H9 (cell line): ENCODE measurements around the gene MAPK8IP3. TPM values are rescaled to one million over a fixed set of nuclear protein-coding genes. Genes with fewer than 3 reads are reported as not detected.
A peak's percentile ranks its signal among the peaks of the same experiment; 100 is the strongest.

Experiments
- DNase-seq: peaks from one replicate; pipeline ENCODE4 v3.0.0-alpha.2; 2017
- H2AFZ ChIP-seq: one replicate; pipeline ENCODE4 v1.6.1; 2013; ENCODE audit warnings: mild to moderate bottlenecking, low read length, control low read depth, moderate library complexity
- H2AK5ac ChIP-seq: 2 replicates; pipeline ENCODE4 v1.6.1; 2013; ENCODE audit warnings: low read length, control low read depth, mixed read lengths; ENCODE audit not compliant: insufficient read length
- H2BK120ac ChIP-seq: one replicate; pipeline ENCODE4 v1.6.1; 2013; ENCODE audit warnings: low read depth, mild to moderate bottlenecking, low read length, control low read depth, inconsistent platforms; ENCODE audit not compliant: poor library complexity, severe bottlenecking
- H2BK12ac ChIP-seq: 2 replicates; pipeline ENCODE4 v1.6.1; 2013; ENCODE audit warnings: low read length, control low read depth, mixed read lengths, low read depth; ENCODE audit not compliant: insufficient read length
- H2BK15ac ChIP-seq: 2 replicates; pipeline ENCODE4 v1.6.1; 2013; ENCODE audit warnings: low read depth, low read length, control low read depth
- H2BK20ac ChIP-seq: one replicate; pipeline ENCODE4 v1.6.1; 2013; ENCODE audit warnings: low read depth, mild to moderate bottlenecking, low read length, control low read depth, inconsistent platforms; ENCODE audit not compliant: poor library complexity, severe bottlenecking
- H2BK5ac ChIP-seq: 2 replicates; pipeline ENCODE4 v1.6.1; 2013; ENCODE audit warnings: low read length, control low read depth, mixed read lengths; ENCODE audit not compliant: insufficient read length
- H3K14ac ChIP-seq: 2 replicates; pipeline ENCODE4 v1.6.1; 2013; ENCODE audit warnings: low read length, control low read depth; ENCODE audit not compliant: insufficient read depth
- H3K18ac ChIP-seq: 2 replicates; pipeline ENCODE4 v1.6.1; 2013; ENCODE audit warnings: low read depth, mild to moderate bottlenecking, mixed read lengths, low read length, control low read depth; ENCODE audit not compliant: insufficient read length
- H3K23ac ChIP-seq: 2 replicates; pipeline ENCODE4 v1.6.1; 2013; ENCODE audit warnings: low read length, control low read depth, mixed read lengths, low read depth; ENCODE audit not compliant: insufficient read length
- H3K23me2 ChIP-seq: 2 replicates; pipeline ENCODE4 v1.6.1; 2013; ENCODE audit warnings: low read depth, mild to moderate bottlenecking, mixed read lengths, low read length, control low read depth; ENCODE audit not compliant: insufficient read length, poor library complexity, severe bottlenecking
- H3K27ac ChIP-seq: 2 replicates; pipeline ENCODE4 v1.5.1; 2013; ENCODE audit warnings: low read length, control low read depth, mixed read lengths, low read depth; ENCODE audit not compliant: insufficient read length
- H3K27me3 ChIP-seq: 2 replicates; pipeline ENCODE4 v1.6.1; 2013; ENCODE audit warnings: low read length, control low read depth, inconsistent platforms; ENCODE audit not compliant: insufficient read depth
- H3K4ac ChIP-seq: 2 replicates; pipeline ENCODE4 v1.6.1; 2013; ENCODE audit warnings: low read depth, mild to moderate bottlenecking, control low read depth, inconsistent platforms, low read length, moderate library complexity
- H3K4me1 ChIP-seq: 2 replicates; pipeline ENCODE4 v1.6.1; 2013; ENCODE audit warnings: low read length, control low read depth, inconsistent platforms; ENCODE audit not compliant: insufficient read depth
- H3K4me2 ChIP-seq: 2 replicates; pipeline ENCODE4 v1.6.1; 2013; ENCODE audit warnings: low read length, control low read depth, mixed read lengths; ENCODE audit not compliant: insufficient read length, insufficient read depth
- H3K56ac ChIP-seq: 2 replicates; pipeline ENCODE4 v1.6.1; 2013; ENCODE audit warnings: low read depth, mild to moderate bottlenecking, mixed read lengths, low read length, control low read depth; ENCODE audit not compliant: insufficient read length
- H3K79me1 ChIP-seq: 2 replicates; pipeline ENCODE4 v1.6.1; 2013; ENCODE audit warnings: low read depth, mild to moderate bottlenecking, moderate library complexity, low read length, control low read depth, inconsistent platforms; ENCODE audit not compliant: insufficient read depth, poor library complexity, severe bottlenecking
- H3K79me2 ChIP-seq: 2 replicates; pipeline ENCODE4 v1.6.1; 2013; ENCODE audit warnings: low read length, control low read depth, inconsistent platforms; ENCODE audit not compliant: insufficient read depth
- H3K9ac ChIP-seq: 2 replicates; pipeline ENCODE4 v1.6.1; 2013; ENCODE audit warnings: low read length, control low read depth, mixed read lengths; ENCODE audit not compliant: insufficient read length; ENCODE audit errors: extremely low read depth
- H3K9me3 ChIP-seq: one replicate; pipeline ENCODE4 v1.6.1; 2013; ENCODE audit warnings: low read depth, low read length, inconsistent platforms; ENCODE audit not compliant: control insufficient read depth
- H3T11ph ChIP-seq: one replicate; pipeline ENCODE4 v1.6.1; 2013; ENCODE audit warnings: mild to moderate bottlenecking, low read length, control low read depth, inconsistent platforms
- H4K20me1 ChIP-seq: one replicate; pipeline ENCODE4 v1.6.1; 2013; ENCODE audit not compliant: control insufficient read depth, insufficient read length, insufficient read depth
- H4K5ac ChIP-seq: 2 replicates; pipeline ENCODE4 v1.6.1; 2013; ENCODE audit warnings: low read depth, mild to moderate bottlenecking, mixed read lengths, low read length, control low read depth; ENCODE audit not compliant: insufficient read length
- H4K8ac ChIP-seq: replicated peaks from 2 replicates; pipeline ENCODE4 v1.6.1; 2013; ENCODE audit warnings: low read length, control low read depth, mixed read lengths, low read depth; ENCODE audit not compliant: insufficient read length
- H4K91ac ChIP-seq: 2 replicates; pipeline ENCODE4 v1.6.1; 2013; ENCODE audit warnings: low read depth, mild to moderate bottlenecking, moderate library complexity, mixed read lengths, low read length, control low read depth; ENCODE audit not compliant: insufficient read length
- H3K27ac Mint-ChIP-seq, 3 experiments: 2 replicates in 2 of 3; 3 replicates in 1 of 3; pipeline ENCODE4 v1.8.0; 2020 to 2021; ENCODE audit warnings: mixed read lengths in 3 of 3, mild to moderate bottlenecking in 1 of 3, moderate library complexity in 1 of 3
- H3K27me3 Mint-ChIP-seq: 2 replicates; pipeline ENCODE4 v1.8.0; 2021; ENCODE audit warnings: low read depth, mild to moderate bottlenecking, moderate library complexity, mixed read lengths
- H3K36me3 Mint-ChIP-seq, 3 experiments: 2 replicates in 2 of 3; 3 replicates in 1 of 3; pipeline ENCODE4 v1.8.0; 2020 to 2021; ENCODE audit warnings: low read depth in 3 of 3, mixed read lengths in 3 of 3; ENCODE audit not compliant: insufficient read depth in 1 of 3
- H3K4me1 Mint-ChIP-seq, 2 experiments: 2 replicates each; pipeline ENCODE4 v1.8.0; 2020; ENCODE audit warnings: mixed read lengths in 2 of 2
- H3K4me3 Mint-ChIP-seq, 2 experiments: 2 replicates in 1 of 2; 3 replicates in 1 of 2; pipeline ENCODE4 v1.8.0; 2020 to 2021; ENCODE audit warnings: mild to moderate bottlenecking in 2 of 2, mixed read lengths in 2 of 2, moderate library complexity in 1 of 2
- H3K9me3 Mint-ChIP-seq, 2 experiments: 2 replicates in 1 of 2; 3 replicates in 1 of 2; pipeline ENCODE4 v1.8.0; 2020; ENCODE audit warnings: mild to moderate bottlenecking in 2 of 2, mixed read lengths in 2 of 2, moderate library complexity in 1 of 2
- WGBS: extraction: QIAGEN DNeasy Blood & Tissue Kit; methylation state at CpG from one replicate; pipeline ENCODE4 v1.1.7; 2013; ENCODE audit warnings: missing lambda C conversion rate, low lambda C conversion rate, mixed read lengths; ENCODE audit not compliant: insufficient read length; ENCODE audit errors: extremely low coverage; 5-methylcytosine and 5-hydroxymethylcytosine counted together
- total RNA-seq: library from RNA; stranded (reverse); gene quantifications from 2 replicates; pipeline ENCODE4 v1.2.1, GENCODE V29; 2021
- TF ChIP-seq, protein P1 (sequence below): fragments of 200-600 bp; sonication (generic); conservative IDR thresholded peaks from 3 replicates; pipeline ENCODE4 v1.8.0; 2021; ENCODE audit warnings: antibody characterized with exemption, mild to moderate bottlenecking

Gene MAPK8IP3
- total RNA-seq, 1 experiment from 2014 or later, result 51.3 TPM

DNA sequence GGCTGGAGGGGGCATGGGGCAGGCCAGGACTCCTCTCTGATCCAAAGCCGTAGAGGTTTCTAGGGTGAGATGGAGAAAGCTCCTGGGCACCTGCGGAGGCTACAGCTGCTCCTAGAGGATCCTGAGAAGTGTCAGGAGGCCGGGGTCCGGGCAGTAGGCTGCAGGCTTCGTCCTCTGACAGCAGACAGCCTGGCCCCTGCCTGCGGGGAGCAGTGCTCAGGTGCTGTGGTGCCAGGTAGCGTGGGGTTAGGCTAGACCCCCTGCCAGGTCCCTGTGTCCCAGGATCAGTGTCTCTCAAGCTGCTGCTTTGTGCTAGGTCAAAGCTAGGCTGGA is 68.4 kb downstream of the MAPK8IP3 start:
- Histone ChIP-seq H3K27ac (no peak overlapping the region), H2BK20ac (no peak overlapping the region), H3K4me2 (peak overlapping the region; percentile 64), H3K18ac (no peak overlapping the region), H3K14ac (no peak overlapping the region), H3K23me2 (peaks cover 9% of the 10 kb centered on the region), H2BK12ac (no peak overlapping the region), H2AFZ (no peak overlapping the region), H4K8ac (no peak overlapping the region), H2BK5ac (no peak overlapping the region), H2BK120ac (no peak overlapping the region), H4K20me1 (no peaks in the 10 kb centered on the region), H3K23ac (no peak overlapping the region), H3K9me3 (no peaks in the 10 kb centered on the region), H4K5ac (no peak overlapping the region), H4K91ac (no peak overlapping the region), H2AK5ac (no peak overlapping the region), H3K79me2 (no peaks in the 10 kb centered on the region; the same call in 1 of the 2 replicates), H3K9ac (no peak overlapping the region), H3T11ph (no peak overlapping the region), H3K4me1 (no peaks in the 10 kb centered on the region), H3K27me3 (no peaks in the 10 kb centered on the region), H3K4ac (no peak overlapping the region), H2BK15ac (no peak overlapping the region), H3K56ac (no peak overlapping the region), H3K79me1 (peaks cover 5% of the 10 kb centered on the region)
- peaks cover 9 to 40% (median 19%) of the 10 kb centered on the region in 3 experiments; a peak in 6 of 7 replicates for H3K36me3 Mint-ChIP-seq
- peak overlapping the region; percentile 95 to 98; a peak in 3 of 5 replicates for H3K4me3 Mint-ChIP-seq
- H3K27ac Mint-ChIP-seq, result no peak overlapping the region
- no peak for DNase-seq
- H3K4me1 Mint-ChIP-seq, result peaks cover 3 to 19% of the 10 kb centered on the region in 2 experiments
- WGBS, result no CpG with 5 or more reads among the region's 7 CpGs
- no peaks in the 10 kb centered on the region; the same call in 1 of the 2 replicates for H3K27me3 Mint-ChIP-seq
- TF ChIP-seq, protein P1, sequence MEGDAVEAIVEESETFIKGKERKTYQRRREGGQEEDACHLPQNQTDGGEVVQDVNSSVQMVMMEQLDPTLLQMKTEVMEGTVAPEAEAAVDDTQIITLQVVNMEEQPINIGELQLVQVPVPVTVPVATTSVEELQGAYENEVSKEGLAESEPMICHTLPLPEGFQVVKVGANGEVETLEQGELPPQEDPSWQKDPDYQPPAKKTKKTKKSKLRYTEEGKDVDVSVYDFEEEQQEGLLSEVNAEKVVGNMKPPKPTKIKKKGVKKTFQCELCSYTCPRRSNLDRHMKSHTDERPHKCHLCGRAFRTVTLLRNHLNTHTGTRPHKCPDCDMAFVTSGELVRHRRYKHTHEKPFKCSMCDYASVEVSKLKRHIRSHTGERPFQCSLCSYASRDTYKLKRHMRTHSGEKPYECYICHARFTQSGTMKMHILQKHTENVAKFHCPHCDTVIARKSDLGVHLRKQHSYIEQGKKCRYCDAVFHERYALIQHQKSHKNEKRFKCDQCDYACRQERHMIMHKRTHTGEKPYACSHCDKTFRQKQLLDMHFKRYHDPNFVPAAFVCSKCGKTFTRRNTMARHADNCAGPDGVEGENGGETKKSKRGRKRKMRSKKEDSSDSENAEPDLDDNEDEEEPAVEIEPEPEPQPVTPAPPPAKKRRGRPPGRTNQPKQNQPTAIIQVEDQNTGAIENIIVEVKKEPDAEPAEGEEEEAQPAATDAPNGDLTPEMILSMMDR, result no peak
- H3K9me3 Mint-ChIP-seq, result no peaks in the 10 kb centered on the region
